ENCODE results near the gene APOE. TPM values are rescaled to one million over a fixed set of nuclear protein-coding genes. Genes with fewer than 3 reads are reported as not detected.

APOE gene
- total and polyA plus RNA-seq, 2 of the 13 experiments (the other 11 are each of a cell fraction or from before 2014, with no cell fraction given), result 1,328 to 1,470 TPM

DNA sequence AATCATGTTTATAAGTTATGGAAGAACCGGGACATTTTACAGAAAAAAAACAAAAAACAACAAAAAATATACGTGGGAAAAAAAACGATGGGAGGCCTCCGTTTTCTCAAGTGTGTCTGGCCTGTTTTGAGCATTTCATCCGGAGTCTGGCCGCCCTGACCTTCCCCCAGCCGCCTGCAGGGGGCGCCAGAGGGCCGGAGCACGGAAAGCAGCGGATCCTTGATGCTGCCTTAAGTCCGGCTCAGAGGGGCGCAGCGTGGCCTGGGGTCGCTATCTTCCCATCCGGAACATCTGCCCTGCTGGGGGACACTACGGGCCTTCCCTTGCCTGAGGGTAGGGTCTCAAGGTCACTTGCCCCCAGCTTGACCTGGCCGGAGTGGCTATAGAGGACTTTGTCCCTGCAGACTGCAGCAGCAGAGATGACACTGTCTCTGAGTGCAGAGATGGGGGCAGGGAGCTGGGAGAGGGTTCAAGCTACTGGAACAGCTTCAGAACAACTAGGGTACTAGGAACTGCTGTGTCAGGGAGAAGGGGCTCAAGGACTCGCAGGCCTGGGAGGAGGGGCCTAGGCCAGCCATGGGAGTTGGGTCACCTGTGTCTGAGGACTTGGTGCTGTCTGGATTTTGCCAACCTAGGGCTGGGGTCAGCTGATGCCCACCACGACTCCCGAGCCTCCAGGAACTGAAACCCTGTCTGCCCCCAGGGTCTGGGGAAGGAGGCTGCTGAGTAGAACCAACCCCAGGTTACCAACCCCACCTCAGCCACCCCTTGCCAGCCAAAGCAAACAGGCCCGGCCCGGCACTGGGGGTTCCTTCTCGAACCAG is 1.8 kb upstream of the APOE start (continued):
- TF ChIP-seq KDM2A (CRISPR knock-in tag; IDR thresholded peaks at IDR 0.05; ENCODE audit: borderline replicate concordance, low read depth), result peak; percentile 81
- TF ChIP-seq HIVEP1 (CRISPR knock-in tag; IDR thresholded peaks at IDR 0.05), result no peak; the same call in 1 of the 2 replicates
- TF ChIP-seq ZNF224 (CRISPR knock-in tag; IDR thresholded peaks at IDR 0.05), result peak; percentile 91
- TF ChIP-seq, protein P1, sequence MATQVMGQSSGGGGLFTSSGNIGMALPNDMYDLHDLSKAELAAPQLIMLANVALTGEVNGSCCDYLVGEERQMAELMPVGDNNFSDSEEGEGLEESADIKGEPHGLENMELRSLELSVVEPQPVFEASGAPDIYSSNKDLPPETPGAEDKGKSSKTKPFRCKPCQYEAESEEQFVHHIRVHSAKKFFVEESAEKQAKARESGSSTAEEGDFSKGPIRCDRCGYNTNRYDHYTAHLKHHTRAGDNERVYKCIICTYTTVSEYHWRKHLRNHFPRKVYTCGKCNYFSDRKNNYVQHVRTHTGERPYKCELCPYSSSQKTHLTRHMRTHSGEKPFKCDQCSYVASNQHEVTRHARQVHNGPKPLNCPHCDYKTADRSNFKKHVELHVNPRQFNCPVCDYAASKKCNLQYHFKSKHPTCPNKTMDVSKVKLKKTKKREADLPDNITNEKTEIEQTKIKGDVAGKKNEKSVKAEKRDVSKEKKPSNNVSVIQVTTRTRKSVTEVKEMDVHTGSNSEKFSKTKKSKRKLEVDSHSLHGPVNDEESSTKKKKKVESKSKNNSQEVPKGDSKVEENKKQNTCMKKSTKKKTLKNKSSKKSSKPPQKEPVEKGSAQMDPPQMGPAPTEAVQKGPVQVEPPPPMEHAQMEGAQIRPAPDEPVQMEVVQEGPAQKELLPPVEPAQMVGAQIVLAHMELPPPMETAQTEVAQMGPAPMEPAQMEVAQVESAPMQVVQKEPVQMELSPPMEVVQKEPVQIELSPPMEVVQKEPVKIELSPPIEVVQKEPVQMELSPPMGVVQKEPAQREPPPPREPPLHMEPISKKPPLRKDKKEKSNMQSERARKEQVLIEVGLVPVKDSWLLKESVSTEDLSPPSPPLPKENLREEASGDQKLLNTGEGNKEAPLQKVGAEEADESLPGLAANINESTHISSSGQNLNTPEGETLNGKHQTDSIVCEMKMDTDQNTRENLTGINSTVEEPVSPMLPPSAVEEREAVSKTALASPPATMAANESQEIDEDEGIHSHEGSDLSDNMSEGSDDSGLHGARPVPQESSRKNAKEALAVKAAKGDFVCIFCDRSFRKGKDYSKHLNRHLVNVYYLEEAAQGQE (IDR thresholded peaks at IDR 0.05; ENCODE audit: borderline replicate concordance in 1 of 2, low read depth in 1 of 2, low read length in 2 of 2), result no peak; a peak in 1 of 4 replicates
- TF ChIP-seq ESRRA (CRISPR knock-in tag; IDR thresholded peaks at IDR 0.05; ENCODE audit: low read depth), result peak; percentile 99
- no peak for TF ChIP-seq PCBP2 (optimal IDR thresholded peaks at IDR 0.05; ENCODE audit: low read depth, low read length, poor library complexity, severe bottlenecking)
- TF ChIP-seq ZNF546 (CRISPR knock-in tag; conservative IDR thresholded peaks at IDR 0.05), result 0 out of 2 replicates have a peak, but pooled peaks have one; percentile 55
- TF ChIP-seq RAD21 (CRISPR knock-in tag; IDR thresholded peaks at IDR 0.05), result peak; percentile 95
- TF ChIP-seq SMYD3 (CRISPR knock-in tag; IDR thresholded peaks at IDR 0.05), result peak; percentile 82; the same call in 1 of the 2 replicates
- TF ChIP-seq ZNF343 (CRISPR knock-in tag; IDR thresholded peaks at IDR 0.05), result peak; percentile 92; the same call in 1 of the 2 replicates
- no peak for TF ChIP-seq FLYWCH1 (CRISPR knock-in tag; IDR thresholded peaks at IDR 0.05)
- TF ChIP-seq CEBPB (IDR thresholded peaks at IDR 0.05; ENCODE audit: borderline replicate concordance, low read depth, low read length), result no peak
- TF ChIP-seq, protein P2, sequence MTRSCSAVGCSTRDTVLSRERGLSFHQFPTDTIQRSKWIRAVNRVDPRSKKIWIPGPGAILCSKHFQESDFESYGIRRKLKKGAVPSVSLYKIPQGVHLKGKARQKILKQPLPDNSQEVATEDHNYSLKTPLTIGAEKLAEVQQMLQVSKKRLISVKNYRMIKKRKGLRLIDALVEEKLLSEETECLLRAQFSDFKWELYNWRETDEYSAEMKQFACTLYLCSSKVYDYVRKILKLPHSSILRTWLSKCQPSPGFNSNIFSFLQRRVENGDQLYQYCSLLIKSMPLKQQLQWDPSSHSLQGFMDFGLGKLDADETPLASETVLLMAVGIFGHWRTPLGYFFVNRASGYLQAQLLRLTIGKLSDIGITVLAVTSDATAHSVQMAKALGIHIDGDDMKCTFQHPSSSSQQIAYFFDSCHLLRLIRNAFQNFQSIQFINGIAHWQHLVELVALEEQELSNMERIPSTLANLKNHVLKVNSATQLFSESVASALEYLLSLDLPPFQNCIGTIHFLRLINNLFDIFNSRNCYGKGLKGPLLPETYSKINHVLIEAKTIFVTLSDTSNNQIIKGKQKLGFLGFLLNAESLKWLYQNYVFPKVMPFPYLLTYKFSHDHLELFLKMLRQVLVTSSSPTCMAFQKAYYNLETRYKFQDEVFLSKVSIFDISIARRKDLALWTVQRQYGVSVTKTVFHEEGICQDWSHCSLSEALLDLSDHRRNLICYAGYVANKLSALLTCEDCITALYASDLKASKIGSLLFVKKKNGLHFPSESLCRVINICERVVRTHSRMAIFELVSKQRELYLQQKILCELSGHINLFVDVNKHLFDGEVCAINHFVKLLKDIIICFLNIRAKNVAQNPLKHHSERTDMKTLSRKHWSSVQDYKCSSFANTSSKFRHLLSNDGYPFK (CRISPR knock-in tag; IDR thresholded peaks at IDR 0.05; ENCODE audit: borderline replicate concordance), result peak; percentile 76; the same call in 1 of the 2 replicates
- peak; percentile 76 for TF ChIP-seq NCOA2 (CRISPR knock-in tag; IDR thresholded peaks at IDR 0.05)
- no peak for TF ChIP-seq CREB1 (IDR thresholded peaks at IDR 0.05)
- peak; percentile 73; the same call in 1 of the 2 replicates for TF ChIP-seq CREB1 (CRISPR knock-in tag; IDR thresholded peaks at IDR 0.05)
- peak; percentile 63 for TF ChIP-seq TOPORS (CRISPR knock-in tag; IDR thresholded peaks at IDR 0.05)

Measured in HepG2 (cell line).